Naive B cell (primary cell): Measurements from ENCODE around the gene NCOA5. TPM values are rescaled to one million over a fixed set of nuclear protein-coding genes. Genes with fewer than 3 reads are reported as not detected.
"Not testable (repeated sequence)": the region's sequence is repeated elsewhere in the genome, so short reads cannot be mapped to it uniquely, and the experiment has no call there.

Experiments
- ATAC-seq, 2 donors: fragments of 150-1000 bp; cut with Tn5 transposase; 2 replicates each; pipeline ENCODE4 v1.10.0; 2021; ENCODE audit warnings: low read depth in 2 of 2, mild to moderate bottlenecking in 2 of 2, moderate library complexity in 2 of 2
- DNase-seq: peaks from one replicate; pipeline ENCODE4 v3.0.0; 2022
- H3K27ac Mint-ChIP-seq, 6 donors: one replicate each; pipeline ENCODE4 v1.8.0; 2020 to 2022; ENCODE audit warnings: mild to moderate bottlenecking in 6 of 6, mixed read lengths in 6 of 6, moderate library complexity in 5 of 6, inconsistent platforms in 2 of 6
- H3K27me3 Mint-ChIP-seq, 3 donors: one replicate each; pipeline ENCODE4 v1.8.0; 2021 to 2022; ENCODE audit warnings: mixed read lengths in 3 of 3, mild to moderate bottlenecking in 1 of 3
- H3K36me3 Mint-ChIP-seq, 2 donors: one replicate each; pipeline ENCODE4 v1.8.0; 2020 to 2022; ENCODE audit warnings: mixed read lengths in 2 of 2, inconsistent platforms in 1 of 2, mild to moderate bottlenecking in 1 of 2
- H3K4me1 Mint-ChIP-seq, 3 donors: one replicate each; pipeline ENCODE4 v1.8.0; 2020 to 2022; ENCODE audit warnings: mixed read lengths in 3 of 3, inconsistent platforms in 1 of 3, mild to moderate bottlenecking in 1 of 3, moderate library complexity in 1 of 3
- H3K4me3 Mint-ChIP-seq, 8 donors: one replicate each; pipeline ENCODE4 v1.8.0; 2020 to 2022; ENCODE audit warnings: mild to moderate bottlenecking in 8 of 8, mixed read lengths in 8 of 8, moderate library complexity in 8 of 8, inconsistent platforms in 2 of 8
- H3K9me3 Mint-ChIP-seq, 7 donors: one replicate each; pipeline ENCODE4 v1.8.0; 2020 to 2022; ENCODE audit warnings: mixed read lengths in 7 of 7, mild to moderate bottlenecking in 5 of 7, inconsistent platforms in 2 of 7, moderate library complexity in 1 of 7
- polyA plus RNA-seq, 6 donors: library from polyadenylated mRNA; unstranded; fragments of 300-500 nt; fragmentation: Illumina TruSeq; gene quantifications; one replicate each; pipeline ENCODE4 v1.2.3, GENCODE V29; 2021; ENCODE audit warnings: low read depth in 6 of 6

NCOA5 gene
- polyA plus RNA-seq, 6 donors from 2014 or later: 13.8 to 39.3 (median 27.3) TPM

- no peaks in the 10 kb centered on the region for H3K9me3 Mint-ChIP-seq
These were observed 24.7 kb upstream of the NCOA5 start for GRCh38 chr20:46114449-46114848.

GRCh38 chr20:46113113-46113470 lies 23.3 kb upstream of the NCOA5 start:
- peak overlapping the region in 2 of 6 donors; percentile 35 to 72 for H3K27ac Mint-ChIP-seq
- no peaks in the 10 kb centered on the region for H3K9me3 Mint-ChIP-seq
- DNase-seq (no peak), ATAC-seq (no peak)
- H3K4me3 Mint-ChIP-seq: peak overlapping the region in 3 of 8 donors; percentile 33 to 72 (median 48)
- H3K27me3 Mint-ChIP-seq: no peaks in the 10 kb centered on the region
- H3K4me1 Mint-ChIP-seq: peaks cover 53 to 64% (median 58%) of the 10 kb centered on the region in 3 donors
- peaks cover 0 to 3% of the 10 kb centered on the region in 2 donors for H3K36me3 Mint-ChIP-seq

More at GRCh38 chr20:46114449-46114848, 24.7 kb upstream of the NCOA5 start:
- DNase-seq: no peak
- Mint-ChIP-seq H3K27ac (peak overlapping the region in 3 of 6 donors; percentile 52 to 60 (median 55)), H3K27me3 (no peaks in the 10 kb centered on the region), H3K4me1 (peaks cover 49 to 58% (median 55%) of the 10 kb centered on the region in 3 donors), H3K4me3 (peak overlapping the region in 5 of 8 donors; percentile 4 to 72 (median 58)), H3K36me3 (peaks cover 0 to 15% of the 10 kb centered on the region in 2 donors)
- ATAC-seq: no peak

- ATAC-seq (no peak), DNase-seq (no peak)
- Mint-ChIP-seq H3K4me3 (peak overlapping the region in 3 of 8 donors; percentile 6 to 48 (median 33)), H3K36me3 (no peaks in the 10 kb centered on the region), H3K4me1 (peaks cover 48 to 64% (median 54%) of the 10 kb centered on the region in 3 donors), H3K27me3 (no peaks in the 10 kb centered on the region), H3K9me3 (no peaks in the 10 kb centered on the region), H3K27ac (peak overlapping the region in 2 of 6 donors; percentile 72 to 84)
These were observed 22.8 kb upstream of the NCOA5 start for GRCh38 chr20:46112430-46113112.

GRCh38 chr20:46111836-46112212 lies 22.1 kb upstream of the NCOA5 start:
- no peak for DNase-seq
- Mint-ChIP-seq H3K9me3 (no peaks in the 10 kb centered on the region), H3K4me1 (peaks cover 52 to 68% (median 58%) of the 10 kb centered on the region in 3 donors), H3K27ac (peak overlapping the region; percentile 88 to 98 (median 92)), H3K36me3 (no peaks in the 10 kb centered on the region), H3K27me3 (no peaks in the 10 kb centered on the region), H3K4me3 (peak overlapping the region in 6 of 8 donors; percentile 6 to 79 (median 64))
- ATAC-seq: no peak

- Mint-ChIP-seq H3K4me1 (peaks cover 52 to 67% (median 58%) of the 10 kb centered on the region in 3 donors), H3K27ac (peak overlapping the region; percentile 88 to 98 (median 92)), H3K9me3 (no peaks in the 10 kb centered on the region), H3K27me3 (no peaks in the 10 kb centered on the region), H3K4me3 (peak overlapping the region; percentile 35 to 79 (median 60)), H3K36me3 (no peaks in the 10 kb centered on the region)
- DNase-seq: peak; percentile 76
- peak; percentile 77 for ATAC-seq
These were observed 21.5 kb upstream of the NCOA5 start for GRCh38 chr20:46111028-46111835.

- Mint-ChIP-seq H3K4me3 (peak overlapping the region in 7 of 8 donors; percentile 45 to 81 (median 53)), H3K27ac (peak overlapping the region; percentile 79 to 96 (median 89)), H3K27me3 (peaks cover 0 to 9% (median 0%) of the 10 kb centered on the region in 3 donors), H3K9me3 (no peaks in the 10 kb centered on the region), H3K36me3 (no peaks in the 10 kb centered on the region), H3K4me1 (peaks cover 44 to 58% (median 45%) of the 10 kb centered on the region in 3 donors)
- ATAC-seq (no peak), DNase-seq (no peak)
These were observed 19.2 kb upstream of the NCOA5 start for GRCh38 chr20:46108976-46109375.

- Mint-ChIP-seq H3K36me3 (no peaks in the 10 kb centered on the region), H3K4me3 (peak overlapping the region; percentile 16 to 81 (median 54)), H3K9me3 (no peaks in the 10 kb centered on the region), H3K27ac (peak overlapping the region; percentile 28 to 96 (median 89)), H3K4me1 (peaks cover 41 to 55% (median 45%) of the 10 kb centered on the region in 3 donors), H3K27me3 (peaks cover 0 to 9% (median 0%) of the 10 kb centered on the region in 3 donors)
- ATAC-seq (peak; percentile 88 to 89), DNase-seq (peak; percentile 82)
These were observed 18.7 kb upstream of the NCOA5 start for GRCh38 chr20:46108435-46108841.

- H3K27me3 Mint-ChIP-seq: peaks cover 2 to 17% (median 9%) of the 10 kb centered on the region in 3 donors
- H3K9me3 Mint-ChIP-seq: peaks cover 0 to 3% (median 0%) of the 10 kb centered on the region in 7 donors
- peaks cover 38 to 49% (median 45%) of the 10 kb centered on the region in 3 donors for H3K4me1 Mint-ChIP-seq
- ATAC-seq: no peak
- H3K27ac Mint-ChIP-seq: peak overlapping the region in 4 of 6 donors; percentile 82 to 96 (median 92)
- DNase-seq: no peak
- no peak overlapping the region for H3K4me3 Mint-ChIP-seq
- H3K36me3 Mint-ChIP-seq: no peaks in the 10 kb centered on the region
These were observed 17.3 kb upstream of the NCOA5 start for GRCh38 chr20:46107061-46107460.

GRCh38 chr20:46104262-46104661 lies 14.5 kb upstream of the NCOA5 start:
- H3K36me3 Mint-ChIP-seq: no peaks in the 10 kb centered on the region
- DNase-seq (no peak), ATAC-seq (no peak)
- no peak overlapping the region for H3K27ac Mint-ChIP-seq
- H3K4me3 Mint-ChIP-seq: no peak overlapping the region
- peaks cover 0 to 3% (median 0%) of the 10 kb centered on the region in 7 donors for H3K9me3 Mint-ChIP-seq
- peaks cover 26 to 34% (median 28%) of the 10 kb centered on the region in 3 donors for H3K4me1 Mint-ChIP-seq
- H3K27me3 Mint-ChIP-seq: peaks cover 6 to 29% (median 21%) of the 10 kb centered on the region in 3 donors

- Mint-ChIP-seq H3K27me3 (peaks cover 6 to 29% (median 21%) of the 10 kb centered on the region in 3 donors), H3K36me3 (no peaks in the 10 kb centered on the region), H3K4me1 (peaks cover 16 to 22% (median 17%) of the 10 kb centered on the region in 3 donors), H3K9me3 (peaks cover 0 to 3% (median 0%) of the 10 kb centered on the region in 7 donors), H3K27ac (no peak overlapping the region), H3K4me3 (no peak overlapping the region)
- DNase-seq (no peak), ATAC-seq (no peak)
These were observed 13.2 kb upstream of the NCOA5 start for GRCh38 chr20:46102940-46103339.

- ATAC-seq (no peak), DNase-seq (no peak)
- Mint-ChIP-seq H3K27ac (no peak overlapping the region), H3K4me1 (peaks cover 11 to 13% (median 11%) of the 10 kb centered on the region in 3 donors), H3K4me3 (no peak overlapping the region), H3K9me3 (peaks cover 0 to 3% (median 0%) of the 10 kb centered on the region in 7 donors), H3K27me3 (peaks cover 6 to 29% (median 21%) of the 10 kb centered on the region in 3 donors), H3K36me3 (no peaks in the 10 kb centered on the region)
These were observed 12.2 kb upstream of the NCOA5 start for GRCh38 chr20:46101957-46102356.

- Mint-ChIP-seq H3K4me3 (peak overlapping the region in 2 of 8 donors; percentile 19 to 30), H3K36me3 (no peaks in the 10 kb centered on the region), H3K9me3 (peaks cover 0 to 3% (median 0%) of the 10 kb centered on the region in 7 donors), H3K27me3 (peaks cover 6 to 29% (median 21%) of the 10 kb centered on the region in 3 donors), H3K4me1 (peaks cover 9 to 11% (median 10%) of the 10 kb centered on the region in 3 donors), H3K27ac (no peak overlapping the region)
- ATAC-seq (no peak), DNase-seq (no peak)
These were observed 11.2 kb upstream of the NCOA5 start for GRCh38 chr20:46100988-46101387.

GRCh38 chr20:46100444-46100843 lies 10.7 kb upstream of the NCOA5 start:
- not testable (repeated sequence) for DNase-seq, H3K36me3 Mint-ChIP-seq, ATAC-seq, H3K27ac Mint-ChIP-seq, H3K9me3 Mint-ChIP-seq
- Mint-ChIP-seq H3K27me3 (peaks cover 6 to 29% (median 21%) of the 10 kb centered on the region in 3 donors), H3K4me3 (peak overlapping the region in 3 of 8 donors; percentile 19 to 48 (median 45)), H3K4me1 (peaks cover 9 to 11% (median 10%) of the 10 kb centered on the region in 3 donors)
